Right ventricle myocardium inferior (tissue), 1 donor: ENCODE results near the gene OR56A1. TPM values are rescaled to one million over a fixed set of nuclear protein-coding genes. Genes with fewer than 3 reads are reported as not detected.

ENCODE experiments used
- ATAC-seq: fragments of 200-7000 bp; cut with Tn5 transposase; one replicate; pipeline ENCODE4 v1.9.1; 2020; ENCODE audit warnings: mild to moderate bottlenecking, moderate library complexity
- DNase-seq: peaks from one replicate; pipeline ENCODE4 v3.0.0; 2021; ENCODE audit errors: missing footprints
- intact Hi-C: fragments of 100-400 bp; cut with DNase I; formaldehyde crosslinking; loops from one replicate; pipeline ENCODE4 v1.11.0; 2022
- total RNA-seq: library from RNA; stranded (reverse); fragmentation: NEBNext Ultra II Directional; extraction: Animal tissue kit (Norgen Biotek cat#: 25700); gene quantifications from one replicate; pipeline ENCODE4 v1.2.1, GENCODE V29; 2021
- donor health status: DM: no; HTN: yes; CAD: no; lungs with severe emphysema.

The OR56A1 gene
- total RNA-seq, 1 donor from 2014 or later: not detected

GRCh38 chr11:5994791-5995190 lies 35.8 kb downstream of the OR56A1 start:
- ATAC-seq: no peak

DNA sequence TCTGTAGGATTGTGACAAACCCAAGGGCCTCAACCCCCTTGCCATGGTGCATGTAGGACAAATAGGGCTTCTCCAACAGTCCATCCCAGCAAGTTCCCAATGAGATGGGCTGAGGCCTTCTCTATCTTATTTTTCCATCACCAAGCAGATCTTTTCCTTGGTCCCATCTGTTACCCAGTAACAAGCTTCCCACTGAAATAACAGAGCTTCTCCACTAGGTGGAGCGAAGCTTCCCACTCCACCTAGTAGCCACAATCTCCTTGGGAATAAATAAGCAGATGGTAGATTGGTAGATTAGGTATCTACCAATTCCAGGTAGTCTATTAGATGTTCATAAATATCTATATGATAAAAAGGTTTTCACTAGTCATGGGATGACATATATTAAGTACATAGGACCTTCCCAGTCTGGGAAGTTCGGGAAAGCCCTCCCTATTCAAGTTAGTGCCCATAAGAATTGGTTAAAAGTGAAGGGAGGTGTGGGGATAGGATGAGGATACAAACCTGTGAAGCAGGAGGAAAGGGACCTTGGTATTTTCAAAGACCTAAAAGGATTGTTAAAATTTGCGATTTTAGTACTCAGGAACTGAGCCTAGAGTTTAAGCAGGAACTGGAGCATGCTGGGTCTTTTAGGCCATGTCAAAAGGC lies 37.8 kb downstream of the OR56A1 start:
- ATAC-seq (no peak), DNase-seq (no peak)
- intact Hi-C loops: no loop called here

More at GRCh38 chr11:5994791-5995190, 35.8 kb downstream of the OR56A1 start:
- DNase-seq: no peak
- intact Hi-C loops: no loop called here

- DNase-seq (no peak), ATAC-seq (no peak)
- intact Hi-C loops: no loop called here
These were observed 38.4 kb downstream of the OR56A1 start for GRCh38 chr11:5992150-5992549.

- no peak for ATAC-seq
- no peak for DNase-seq
- intact Hi-C loops: no loop called here
These were observed 41.4 kb downstream of the OR56A1 start for GRCh38 chr11:5989203-5989602.

GRCh38 chr11:5986885-5987284 lies 43.7 kb downstream of the OR56A1 start, which contains the start of gene OR52L1:
Gene OR52L1 (minus strand): TSS chr11:5986985. CDS start chr11:5986930, 55 bp downstream.
- DNase-seq (no peak), ATAC-seq (no peak)
- intact Hi-C loops: no loop called here

GRCh38 chr11:5983443-5983842 lies 47.1 kb downstream of the OR56A1 start:
- DNase-seq: no peak

DNA sequence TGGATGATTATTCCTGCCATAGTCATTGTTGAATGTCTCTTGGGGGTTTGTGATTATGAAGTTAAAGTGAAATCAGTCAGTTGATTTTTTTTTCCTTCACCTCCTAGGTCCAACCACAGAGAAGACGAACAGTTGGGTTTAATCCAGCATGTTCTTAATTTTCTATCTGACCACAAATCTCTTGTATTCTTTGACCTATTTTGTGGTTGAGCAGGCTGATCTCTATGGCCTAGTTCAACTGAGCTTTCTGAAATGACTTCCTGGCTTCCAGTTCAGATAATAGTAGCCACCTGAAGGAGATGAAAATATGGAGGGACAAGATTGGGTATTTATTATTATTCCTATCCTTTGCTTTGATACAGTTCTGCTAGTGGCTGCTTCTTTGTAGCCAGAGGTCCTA lies 57.0 kb downstream of the OR56A1 start:
- no peak for DNase-seq
- intact Hi-C loops: no loop called here
- ATAC-seq: no peak

More at GRCh38 chr11:5983443-5983842, 47.1 kb downstream of the OR56A1 start:
- intact Hi-C loops: no loop called here
- no peak for ATAC-seq

Other genes starting within 250 kb of the OR56A1 start
- not detected for gene OR52N5, start 247.4 kb downstream of the OR56A1 start, total RNA-seq
- gene OR52N1, start 239.5 kb downstream of the OR56A1 start, total RNA-seq: not detected
- gene OR52N2, start 221.8 kb downstream of the OR56A1 start, total RNA-seq: not detected
- not detected for gene OR52E6, start 188.9 kb downstream of the OR56A1 start, total RNA-seq
- gene OR52E8, start 173.1 kb downstream of the OR56A1 start, total RNA-seq: not detected
- not detected for gene OR52E4, start 150.1 kb downstream of the OR56A1 start, total RNA-seq
- gene OR52E5, start 137.6 kb downstream of the OR56A1 start, total RNA-seq: not detected
- gene OR56A3, start 88.5 kb downstream of the OR56A1 start, total RNA-seq: not detected
- not detected for gene OR56A5, start 62.3 kb downstream of the OR56A1 start, total RNA-seq
- gene OR52L1, start 43.8 kb downstream of the OR56A1 start, total RNA-seq: not detected
- not detected for gene OR56A4, start 23.8 kb downstream of the OR56A1 start, total RNA-seq
- gene OR56B4, start 76.9 kb upstream of the OR56A1 start, total RNA-seq: not detected
- gene OR52B2, start 139.6 kb upstream of the OR56A1 start, total RNA-seq: not detected
- gene OR52W1, start 168.5 kb upstream of the OR56A1 start, total RNA-seq: not detected
- not detected for gene C11orf42, start 174.8 kb upstream of the OR56A1 start, total RNA-seq
- gene FHIP1B, start 203.9 kb upstream of the OR56A1 start, total RNA-seq: 13.3 TPM
- gene CNGA4, start 208.3 kb upstream of the OR56A1 start, total RNA-seq: not detected
- gene CCKBR, start 229.1 kb upstream of the OR56A1 start, total RNA-seq: not detected